HG03521 (cell line): ENCODE measurements around the gene SMIM3.
"Not testable (repeated sequence)": the region's sequence is repeated elsewhere in the genome, so short reads cannot be mapped to it uniquely, and the experiment has no call there.

Experiments used
- ATAC-seq: cut with Tn5 transposase; IDR thresholded peaks from one replicate; pipeline ENCODE4 v1.9.1; 2021; ENCODE audit warnings: mild to moderate bottlenecking, moderate library complexity; ENCODE audit not compliant: unreplicated experiment

SMIM3 gene

DNA sequence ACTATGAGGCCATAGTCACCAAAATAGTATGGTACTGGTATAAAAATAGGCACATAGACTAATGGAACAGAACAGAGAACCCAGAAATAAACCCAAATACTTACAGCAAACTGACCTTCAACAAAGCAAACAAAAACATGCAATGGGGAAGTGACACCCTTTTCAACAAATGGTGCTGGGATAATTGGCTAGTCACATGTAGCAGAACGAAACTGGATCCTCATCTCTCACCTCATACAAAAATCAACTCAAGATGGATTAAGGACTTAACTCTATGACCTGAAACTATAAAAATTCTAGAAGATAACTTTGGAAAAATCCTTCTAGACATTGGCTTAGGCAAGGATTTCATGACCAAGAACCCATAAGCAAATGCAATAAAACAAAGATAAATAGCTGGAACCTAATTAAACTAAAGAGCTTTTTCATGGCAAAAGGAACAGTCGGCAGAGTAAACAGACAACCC is 14.9 kb downstream of the SMIM3 start:
- not testable (repeated sequence) for ATAC-seq

DNA sequence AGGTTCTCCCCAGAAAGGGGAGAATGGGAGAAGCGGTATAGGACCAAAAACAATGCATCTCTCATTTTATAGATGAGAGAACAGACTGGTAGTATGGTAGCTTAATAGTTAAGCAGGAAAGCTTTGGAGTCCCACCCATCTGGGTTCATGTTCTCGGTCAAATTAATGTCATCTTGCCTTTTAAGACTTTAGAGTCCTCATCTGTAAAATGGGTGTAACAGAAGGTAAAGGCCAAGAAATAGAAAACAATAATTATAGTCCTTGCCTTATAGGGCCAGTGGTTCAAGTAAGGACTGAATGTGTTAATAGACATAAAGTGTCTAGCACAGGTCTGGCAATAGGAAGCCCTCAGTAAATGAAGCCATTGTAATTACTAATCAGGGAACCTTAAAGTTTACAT is 16.4 kb downstream of the SMIM3 start:
- no peak for ATAC-seq

GRCh38 chr5:150797384-150797783 is 18.8 kb downstream of the SMIM3 start:
- ATAC-seq: no peak

GRCh38 chr5:150801117-150801927 is 22.8 kb downstream of the SMIM3 start:
- no peak for ATAC-seq

- no peak for ATAC-seq
Observed at GRCh38 chr5:150804388-150804787, 25.8 kb downstream of the SMIM3 start.

GRCh38 chr5:150809363-150809762 is 30.8 kb downstream of the SMIM3 start:
- no peak for ATAC-seq

DNA sequence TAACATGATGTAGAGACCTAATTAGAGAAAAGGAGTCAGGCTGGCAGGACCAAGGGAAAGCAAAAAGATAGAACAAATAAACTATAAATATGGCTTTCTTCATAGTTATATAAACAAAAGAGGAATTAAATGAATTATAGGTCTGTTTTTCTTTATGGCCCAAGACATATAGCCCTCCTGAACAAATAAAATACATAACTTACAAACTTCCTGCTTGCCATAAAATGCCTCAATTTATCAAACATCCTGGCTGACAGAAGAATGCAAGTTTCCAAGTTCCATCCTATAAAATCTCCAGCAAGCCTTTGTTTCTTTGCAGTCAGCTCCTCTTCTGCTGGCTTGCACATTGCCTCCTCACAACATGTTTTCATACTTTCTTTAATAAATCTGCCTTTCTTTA is 36.5 kb downstream of the SMIM3 start:
- ATAC-seq: no peak

DNA sequence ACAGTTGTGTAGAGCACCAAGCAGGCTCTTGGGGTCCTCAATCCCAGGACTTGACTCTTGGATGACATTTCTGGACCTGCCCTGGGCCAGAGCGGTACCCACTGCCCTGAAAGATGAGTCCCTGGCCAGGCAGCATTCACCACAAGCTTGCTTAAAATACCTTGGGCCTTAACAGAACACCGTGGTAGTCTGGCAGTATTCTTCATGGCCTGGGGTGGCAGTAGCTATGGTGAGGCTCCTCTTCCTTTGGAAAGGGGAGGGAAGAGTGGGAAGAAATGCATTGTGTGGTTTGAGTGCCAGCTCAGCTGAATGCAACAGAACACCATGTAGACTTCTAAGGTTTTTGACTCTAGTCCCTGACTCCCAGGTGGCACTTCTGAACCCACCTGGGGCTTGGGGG is 38.4 kb downstream of the SMIM3 start:
- ATAC-seq: no peak

DNA sequence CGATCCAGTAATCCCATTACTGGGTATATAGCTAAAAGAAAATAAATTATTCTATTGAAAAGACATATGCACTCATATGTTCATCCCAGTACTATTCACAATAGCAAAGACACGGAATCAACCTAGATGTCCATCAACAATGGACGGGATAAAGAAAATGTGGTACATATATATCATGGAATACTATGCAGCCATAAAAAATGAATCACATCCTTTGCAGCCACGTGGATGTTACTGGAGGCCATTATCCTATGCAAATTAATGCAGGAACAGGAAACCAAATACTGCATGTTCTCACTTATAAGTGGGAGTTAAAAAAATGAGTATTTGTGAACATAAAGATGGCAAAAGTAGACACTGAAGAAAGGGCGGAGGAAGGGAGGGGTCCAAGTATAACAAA is 51.2 kb downstream of the SMIM3 start:
- no peak for ATAC-seq

- ATAC-seq: not testable (repeated sequence)
Observed at GRCh38 chr5:150831821-150832220, 53.3 kb downstream of the SMIM3 start.

DNA sequence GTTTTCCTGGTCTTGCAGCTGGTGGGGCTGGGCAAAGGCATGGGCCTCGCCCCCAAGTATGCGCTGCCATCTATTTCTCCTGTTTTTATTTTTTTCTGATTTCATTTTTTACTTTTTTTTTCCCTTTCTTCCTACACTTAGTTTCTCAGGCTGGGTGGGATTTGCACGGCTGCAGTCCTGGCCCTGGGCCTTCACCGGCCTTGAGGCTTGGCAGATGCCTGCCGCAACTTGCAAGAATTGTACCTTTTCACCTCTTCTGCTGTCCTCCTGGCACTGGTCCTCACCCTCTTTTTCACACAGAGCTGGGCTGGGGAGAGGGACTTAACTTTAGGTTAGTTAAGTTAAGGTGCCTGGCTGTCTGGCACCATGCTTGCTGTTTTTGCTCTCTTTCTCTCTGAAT is 57.5 kb downstream of the SMIM3 start:
- no peak for ATAC-seq

GRCh38 chr5:150836703-150837102 is 58.1 kb downstream of the SMIM3 start:
- no peak for ATAC-seq

- ATAC-seq: not testable (repeated sequence)
Observed at GRCh38 chr5:150845185-150845859, 66.8 kb downstream of the SMIM3 start.

DNA sequence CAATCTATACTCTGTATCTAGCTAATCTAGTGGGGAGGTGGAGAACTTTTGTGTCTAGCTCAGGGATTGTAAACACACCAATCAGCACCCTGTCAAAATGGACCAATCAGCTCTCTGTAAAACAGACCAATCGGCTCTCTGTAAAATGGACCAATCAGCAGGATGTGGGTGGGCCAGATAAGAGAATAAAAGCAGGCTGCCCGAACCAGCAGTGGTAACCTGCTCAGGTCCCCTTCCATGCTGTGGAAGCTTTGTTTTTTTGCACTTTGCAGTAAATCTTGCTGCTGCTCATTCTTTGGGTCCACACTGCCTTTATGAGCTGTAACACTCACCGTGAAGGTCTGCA is 67.7 kb downstream of the SMIM3 start, which contains the start of gene IRGM:
Gene IRGM (plus strand): TSS at position 214 of the 346 bp plus-strand sequence. CDS start 1,603 bp downstream, outside the sequence.
- not testable (repeated sequence) for ATAC-seq
